Activated CD4-positive, alpha-beta T cell treated with anti-CD3 and anti-CD28 coated beads for 4 hours (primary cell): ENCODE measurements around the gene AVPR1B.

Experiments
- DNase-seq, 2 donors: peaks; one replicate each; pipeline ENCODE4 v3.0.0-alpha.2; 2020

The AVPR1B gene

GRCh38 chr1:206111271-206111927 is 5.8 kb downstream of the AVPR1B start:
- DNase-seq: no peak

- DNase-seq: no peak
Measured at GRCh38 chr1:206110820-206111219, 6.4 kb downstream of the AVPR1B start.

GRCh38 chr1:206110161-206110560 is 7.0 kb downstream of the AVPR1B start:
- no peak for DNase-seq

- DNase-seq: no peak
Measured at GRCh38 chr1:206109718-206110117, 7.5 kb downstream of the AVPR1B start.

- no peak for DNase-seq
Measured at GRCh38 chr1:206108635-206109034, 8.6 kb downstream of the AVPR1B start.

GRCh38 chr1:206107168-206107544 is 10.0 kb downstream of the AVPR1B start:
- DNase-seq: no peak

- peak; percentile 70 to 75 for DNase-seq
Measured at GRCh38 chr1:206106328-206107167, 10.6 kb downstream of the AVPR1B start.

- no peak for DNase-seq
Measured at GRCh38 chr1:206105464-206105995, 11.7 kb downstream of the AVPR1B start.

- no peak for DNase-seq
Measured at GRCh38 chr1:206103979-206104378, 13.2 kb downstream of the AVPR1B start.

GRCh38 chr1:206102292-206102936 is 14.8 kb downstream of the AVPR1B start:
- no peak for DNase-seq

GRCh38 chr1:206101351-206102045 is 15.7 kb downstream of the AVPR1B start:
- DNase-seq: no peak

- no peak for DNase-seq
Measured at GRCh38 chr1:206100226-206100815, 16.9 kb downstream of the AVPR1B start.

- no peak for DNase-seq
Measured at GRCh38 chr1:206098242-206098919, 18.8 kb downstream of the AVPR1B start.

GRCh38 chr1:206097381-206097780 is 19.8 kb downstream of the AVPR1B start:
- DNase-seq: no peak

GRCh38 chr1:206094024-206094423 is 23.2 kb downstream of the AVPR1B start:
- DNase-seq: no peak

GRCh38 chr1:206089341-206089740 is 27.8 kb downstream of the AVPR1B start:
- DNase-seq: no peak

GRCh38 chr1:206087091-206087490 is 30.1 kb downstream of the AVPR1B start:
- no peak for DNase-seq

GRCh38 chr1:206083750-206084149 is 33.4 kb downstream of the AVPR1B start:
- DNase-seq: no peak

GRCh38 chr1:206082831-206083695 is 34.1 kb downstream of the AVPR1B start:
- no peak for DNase-seq

- DNase-seq: no peak
Measured at GRCh38 chr1:206081856-206082255, 35.3 kb downstream of the AVPR1B start.
